GM19035 (cell line): ENCODE data around the gene IFT20.

Experiments
- ATAC-seq: cut with Tn5 transposase; IDR thresholded peaks from one replicate; pipeline ENCODE4 v1.9.1; 2021; ENCODE audit not compliant: unreplicated experiment

Gene IFT20

GRCh38 chr17:28338056-28338768 is 2.9 kb upstream of the IFT20 start:
- no peak for ATAC-seq

- peak; percentile 7 for ATAC-seq
Measured at GRCh38 chr17:28335959-28336871, 943 bp upstream of the IFT20 start.

- no peak for ATAC-seq
Measured at GRCh38 chr17:28334666-28335200, 539 bp downstream of the IFT20 start.

GRCh38 chr17:28334171-28334570 is 1.1 kb downstream of the IFT20 start:
- ATAC-seq, result no peak

GRCh38 chr17:28333083-28333746 is 2.1 kb downstream of the IFT20 start:
- ATAC-seq, result no peak

GRCh38 chr17:28331891-28332420 is 3.3 kb downstream of the IFT20 start:
- ATAC-seq, result no peak

- ATAC-seq, result no peak
Measured at GRCh38 chr17:28330671-28331070, 4.6 kb downstream of the IFT20 start.

GRCh38 chr17:28328325-28328724 is 6.9 kb downstream of the IFT20 start:
- no peak for ATAC-seq

- no peak for ATAC-seq
Measured at GRCh38 chr17:28327709-28328108, 7.6 kb downstream of the IFT20 start.

GRCh38 chr17:28327031-28327607 is 8.2 kb downstream of the IFT20 start:
- peak; percentile 58 for ATAC-seq

GRCh38 chr17:28326114-28326513 is 9.2 kb downstream of the IFT20 start:
- ATAC-seq, result no peak

GRCh38 chr17:28325211-28325610 is 10.1 kb downstream of the IFT20 start:
- no peak for ATAC-seq

GRCh38 chr17:28324781-28325180 is 10.5 kb downstream of the IFT20 start:
- no peak for ATAC-seq

- ATAC-seq, result no peak
Measured at GRCh38 chr17:28324267-28324745, 11.0 kb downstream of the IFT20 start.

GRCh38 chr17:28320215-28321061 is 14.8 kb downstream of the IFT20 start:
- ATAC-seq, result no peak

GRCh38 chr17:28319598-28319935 is 15.7 kb downstream of the IFT20 start:
- no peak for ATAC-seq

GRCh38 chr17:28318759-28319597 is 16.3 kb downstream of the IFT20 start, which contains the start of gene TMEM97:
TMEM97 (plus strand) TSS chr17:28319200; CDS start chr17:28319240, 40 bp downstream.
- peak; percentile 95 for ATAC-seq

- peak; percentile 6 for ATAC-seq
Measured at GRCh38 chr17:28317966-28318758, 17.1 kb downstream of the IFT20 start.
